Spleen (tissue), 7 donors: Measurements from ENCODE around the gene TENM4.

Experiments
- POLR2A ChIP-seq, 3 donors: fragments of 450-650 bp; IDR thresholded peaks; one replicate each; pipeline ENCODE4 v1.5.1; 2017; ENCODE audit warnings: antibody characterized with exemption in 3 of 3, mild to moderate bottlenecking in 1 of 3
- TF ChIP-seq, protein P1 (sequence below), 11 experiments: fragments of 200-600 bp in 7 of 11; fragments of 450-650 bp in 4 of 11; sonication (generic) in 4 of 11; IDR thresholded peaks in 8 of 11; conservative IDR thresholded peaks in 3 of 11; 1 replicate in 7 of 11; 2 replicates in 4 of 11; pipeline versions ENCODE4 v1.4.0 to v1.8.0; 2016 to 2021; ENCODE audit warnings: antibody characterized with exemption in 11 of 11, inconsistent platforms in 4 of 11, mild to moderate bottlenecking in 1 of 11
- donor health status: DM: no; HTN: no; CAD: no; lungs with moderate emphysema.
- donor health status: DM: no; HTN: no; CAD: no.
- donor health status: DM: no; HTN: no; CAD: no.

DNA sequence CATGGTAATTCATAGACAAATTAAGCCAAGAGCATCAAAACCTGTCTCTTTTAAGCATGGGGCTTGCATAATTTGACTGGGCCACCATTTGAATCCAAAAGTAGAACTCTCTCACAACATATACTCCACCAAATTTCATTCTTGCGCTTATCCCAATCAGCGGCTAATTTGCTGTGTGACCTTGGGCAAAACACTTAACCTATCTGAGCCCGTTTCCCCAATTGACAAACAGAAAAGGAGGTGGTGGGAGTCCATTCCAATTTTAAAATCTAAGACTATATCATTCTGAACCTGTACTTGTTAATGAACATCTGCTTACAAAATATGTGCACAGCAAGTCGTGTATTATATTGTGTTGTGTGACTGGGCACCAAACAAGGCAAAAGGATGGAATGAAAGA is 528.1 kb downstream of the TENM4 start:
- TF ChIP-seq, protein P1, sequence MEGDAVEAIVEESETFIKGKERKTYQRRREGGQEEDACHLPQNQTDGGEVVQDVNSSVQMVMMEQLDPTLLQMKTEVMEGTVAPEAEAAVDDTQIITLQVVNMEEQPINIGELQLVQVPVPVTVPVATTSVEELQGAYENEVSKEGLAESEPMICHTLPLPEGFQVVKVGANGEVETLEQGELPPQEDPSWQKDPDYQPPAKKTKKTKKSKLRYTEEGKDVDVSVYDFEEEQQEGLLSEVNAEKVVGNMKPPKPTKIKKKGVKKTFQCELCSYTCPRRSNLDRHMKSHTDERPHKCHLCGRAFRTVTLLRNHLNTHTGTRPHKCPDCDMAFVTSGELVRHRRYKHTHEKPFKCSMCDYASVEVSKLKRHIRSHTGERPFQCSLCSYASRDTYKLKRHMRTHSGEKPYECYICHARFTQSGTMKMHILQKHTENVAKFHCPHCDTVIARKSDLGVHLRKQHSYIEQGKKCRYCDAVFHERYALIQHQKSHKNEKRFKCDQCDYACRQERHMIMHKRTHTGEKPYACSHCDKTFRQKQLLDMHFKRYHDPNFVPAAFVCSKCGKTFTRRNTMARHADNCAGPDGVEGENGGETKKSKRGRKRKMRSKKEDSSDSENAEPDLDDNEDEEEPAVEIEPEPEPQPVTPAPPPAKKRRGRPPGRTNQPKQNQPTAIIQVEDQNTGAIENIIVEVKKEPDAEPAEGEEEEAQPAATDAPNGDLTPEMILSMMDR (IDR thresholded peaks at IDR 0.05 in 8 of 11, conservative IDR thresholded peaks at IDR 0.05 in 3 of 11) = no peak
- no peak for TF ChIP-seq POLR2A (IDR thresholded peaks at IDR 0.05)
